Measurements from ENCODE around the gene WDFY4.
A peak's percentile ranks its signal among the peaks of the same experiment; 100 is the strongest.

WDFY4 gene

DNA sequence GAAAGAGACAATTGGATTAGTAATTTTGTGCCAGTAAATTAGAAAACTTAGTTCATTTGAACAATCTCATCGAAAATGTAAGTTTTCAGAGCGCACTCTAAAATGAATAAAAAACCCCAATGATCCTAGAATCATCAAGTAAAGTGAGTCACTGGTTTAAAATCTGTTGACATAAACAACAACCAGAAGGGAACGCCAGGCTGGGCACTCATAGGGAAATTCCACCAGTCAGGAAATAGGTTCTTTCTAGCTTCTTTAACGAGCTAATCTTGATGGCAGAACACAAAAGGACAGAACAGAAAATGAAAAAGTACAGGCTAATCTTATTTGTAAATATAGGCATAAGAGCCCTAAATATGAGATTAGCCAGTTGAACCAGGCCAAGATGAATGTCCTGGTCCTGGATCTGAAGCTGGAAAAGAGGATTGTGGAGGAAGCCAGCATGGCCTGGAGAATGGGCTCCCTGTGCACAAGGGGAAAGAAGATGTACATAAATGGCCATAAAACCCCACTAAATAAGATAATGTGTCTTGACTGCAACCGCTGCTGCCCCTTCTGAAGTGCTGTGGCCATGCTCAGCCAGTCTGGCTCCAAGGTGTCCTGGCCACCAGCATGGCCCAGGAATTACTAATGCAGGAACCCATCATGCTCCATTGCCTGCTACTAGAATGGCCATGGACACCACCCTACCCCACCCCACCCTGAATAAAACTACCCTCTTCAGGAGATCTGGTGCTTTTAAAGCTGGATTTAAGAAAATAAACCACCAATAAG, 114.0 kb downstream of the WDFY4 start:
- DNase-seq: peak in 1 of 42 donors; percentile 16
- intact Hi-C loops (cut with DNase I): no loop called here

DNA sequence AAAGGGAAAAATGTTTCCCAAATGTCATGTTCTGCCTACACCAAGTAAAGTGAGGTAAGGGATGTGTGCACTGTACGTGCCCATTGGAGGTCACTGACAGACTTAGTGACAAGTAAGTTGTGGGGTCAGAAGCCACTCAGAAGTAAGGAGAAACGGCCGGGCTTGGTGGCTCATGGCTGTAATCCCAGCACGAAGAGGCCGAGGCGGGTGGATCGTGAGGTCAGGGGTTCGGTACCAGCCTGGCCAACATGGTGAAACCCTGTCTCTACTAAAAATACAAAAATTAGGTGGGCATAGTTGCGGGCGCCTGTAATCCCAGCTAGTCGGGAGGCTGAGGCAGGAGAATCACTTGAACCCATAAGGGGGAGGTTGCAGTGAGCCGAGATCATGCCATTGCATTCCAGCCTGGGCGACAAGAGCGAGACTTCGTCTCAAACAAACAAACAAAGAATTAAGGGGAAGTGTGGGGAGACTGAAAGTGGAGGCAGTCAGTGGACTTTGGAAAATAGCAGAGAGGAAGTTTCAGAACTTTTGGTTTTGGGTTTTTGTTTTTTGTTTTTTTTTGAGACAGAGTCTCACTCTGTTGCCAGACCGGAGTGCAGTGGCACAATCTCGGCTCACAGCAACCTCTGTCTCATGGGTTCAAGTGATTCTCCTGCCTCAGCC, 114.8 kb downstream of the WDFY4 start:
- peak in 2 of 42 donors; percentile 37 to 43 for DNase-seq
- intact Hi-C loops (cut with DNase I): no loop called here

DNA sequence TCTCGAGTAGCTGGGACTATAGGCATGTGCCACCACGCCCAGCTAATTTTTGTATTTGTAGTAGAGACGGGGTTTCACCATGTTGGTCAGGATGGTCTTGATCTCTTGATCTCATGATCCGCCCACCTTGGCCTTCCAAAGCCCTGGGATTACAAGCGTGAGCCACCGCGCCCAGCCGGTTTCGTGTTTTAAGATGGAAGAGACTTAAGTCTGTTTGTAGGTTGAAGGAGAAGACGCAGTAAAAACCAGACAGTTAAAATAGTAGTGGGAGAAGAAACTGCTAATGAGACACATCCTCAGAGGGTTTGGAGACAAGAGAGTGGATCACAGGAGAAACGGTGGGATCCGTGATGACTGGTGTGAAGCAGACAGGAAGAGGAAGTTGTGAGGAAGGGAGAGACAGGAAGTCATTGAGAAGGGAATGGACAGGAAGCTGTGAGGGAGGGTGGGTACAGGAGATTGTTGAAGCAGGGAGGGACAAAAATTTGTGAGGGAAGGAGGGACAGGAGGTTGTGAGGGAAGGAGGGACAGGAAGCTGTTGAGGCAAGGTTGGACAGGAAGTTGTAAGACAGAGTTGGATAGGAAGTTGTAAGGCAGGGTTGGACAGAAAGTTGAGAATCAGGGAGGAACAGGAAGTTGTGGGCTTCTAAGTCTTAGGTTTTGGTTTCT, 115.5 kb downstream of the WDFY4 start:
- intact Hi-C loops (cut with DNase I): no loop called here
- DNase-seq: peak in 4 of 42 donors; percentile 17 to 42 (median 28)

DNA sequence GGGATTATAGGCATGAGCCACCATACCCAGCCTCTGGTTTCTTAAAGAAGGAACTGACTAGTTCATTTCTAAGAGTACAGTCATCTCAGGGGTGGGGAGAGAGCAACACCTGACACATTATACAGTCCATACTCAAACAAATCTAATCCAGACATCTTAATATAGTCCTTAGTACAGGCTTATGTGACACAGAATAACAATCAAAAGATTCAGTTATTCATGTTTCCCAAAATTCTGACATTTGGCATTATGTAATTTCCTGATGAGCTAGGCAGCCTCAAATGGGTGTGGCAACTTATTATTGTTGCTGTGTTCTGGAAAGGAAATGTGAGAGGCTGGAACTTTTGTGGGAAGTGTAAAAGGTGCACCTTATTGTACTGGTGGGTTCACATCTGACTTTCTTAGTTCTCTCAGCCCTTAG, 116.3 kb downstream of the WDFY4 start:
- intact Hi-C loops (cut with DNase I): no loop called here
- DNase-seq: peak in 2 of 42 donors; percentile 28 to 41

DNA sequence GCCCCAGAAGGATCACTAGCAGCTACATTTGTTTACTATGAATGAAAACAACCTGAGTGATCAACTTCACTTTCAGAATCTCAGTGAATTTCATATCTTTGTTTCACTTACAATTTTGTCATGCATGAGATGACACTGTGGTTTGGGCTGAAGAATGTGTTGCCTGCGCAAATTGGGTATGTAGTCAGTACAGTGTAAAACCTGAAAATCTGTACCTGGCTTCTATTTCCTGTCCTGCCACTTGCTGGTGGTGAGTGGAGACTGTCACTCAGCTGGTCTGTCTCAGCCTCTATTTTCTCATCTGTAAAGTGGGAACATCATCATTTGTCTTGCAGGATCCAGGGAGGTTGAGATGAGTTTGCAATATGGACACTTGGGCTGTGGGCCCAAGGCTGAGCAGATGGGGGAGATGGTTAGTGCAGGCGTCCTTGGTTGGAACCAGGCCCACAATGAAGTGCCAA, 118.0 kb downstream of the WDFY4 start:
- DNase-seq: peak in 1 of 42 donors; percentile 9
- intact Hi-C loops (cut with DNase I): no loop called here

DNA sequence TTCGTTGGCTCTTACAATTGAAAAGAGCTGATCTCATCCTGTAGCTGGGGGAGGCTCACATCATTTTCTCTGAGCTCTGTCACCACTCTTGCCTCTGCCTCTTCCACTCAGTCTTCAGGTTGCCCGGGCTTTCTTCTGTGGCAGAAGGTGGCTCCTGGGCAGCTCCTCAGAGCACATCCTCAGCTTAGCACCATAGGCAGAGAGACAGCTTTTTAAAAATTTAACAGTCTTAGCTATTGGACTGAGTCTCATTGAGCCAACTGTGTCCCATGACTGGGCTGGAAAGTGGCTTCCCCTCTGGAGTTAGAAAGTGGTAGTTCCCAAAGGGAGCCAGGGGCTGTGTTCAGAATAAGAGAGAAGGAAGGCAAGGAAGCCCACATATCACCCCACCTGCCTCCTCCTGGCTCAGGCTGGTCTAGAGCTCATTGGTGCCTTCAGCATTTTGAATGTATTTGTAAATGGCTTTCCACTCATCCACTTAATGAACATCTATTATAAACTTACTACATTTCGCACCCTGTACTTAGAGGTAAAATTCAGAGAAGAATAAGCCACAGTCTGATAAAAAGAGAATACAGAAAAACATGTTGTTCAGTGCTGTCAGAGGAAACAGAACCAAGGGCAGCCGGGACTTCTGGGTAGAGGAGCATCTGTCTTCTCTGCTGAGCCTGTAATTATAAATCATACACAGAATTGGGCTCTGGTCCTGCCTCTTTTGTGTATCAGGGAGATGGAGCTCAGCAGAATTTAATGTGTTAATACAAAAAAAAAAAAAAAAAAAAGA, 119.3 kb downstream of the WDFY4 start:
- DNase-seq: peak in 2 of 42 donors; percentile 35 to 42
- intact Hi-C loops (cut with DNase I): no loop called here

DNA sequence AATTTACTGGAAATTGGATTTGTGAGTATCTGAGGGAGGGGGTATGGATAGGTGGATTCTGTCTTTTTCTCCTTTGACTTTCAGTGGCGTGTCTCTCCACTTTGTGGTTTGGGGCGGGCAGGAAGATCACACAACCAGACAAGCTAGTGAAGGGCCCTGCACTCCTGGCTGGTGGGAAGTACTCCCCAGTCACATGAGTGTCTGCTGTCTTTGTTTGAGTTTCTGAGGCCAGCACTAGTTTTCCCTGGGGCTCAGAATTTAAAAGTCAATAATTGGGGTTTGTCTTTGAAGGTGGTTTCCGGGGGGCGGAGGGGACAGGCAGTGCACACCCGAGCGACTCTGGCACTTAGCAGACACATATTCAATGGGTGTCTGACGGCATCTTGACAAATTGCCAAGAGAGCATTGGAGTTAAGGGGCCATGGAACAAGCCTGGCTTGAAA, 120.1 kb downstream of the WDFY4 start:
- peak in 11 of 42 donors; percentile 11 to 55 (median 22) for DNase-seq
- intact Hi-C loops (cut with DNase I): no loop called here

DNA sequence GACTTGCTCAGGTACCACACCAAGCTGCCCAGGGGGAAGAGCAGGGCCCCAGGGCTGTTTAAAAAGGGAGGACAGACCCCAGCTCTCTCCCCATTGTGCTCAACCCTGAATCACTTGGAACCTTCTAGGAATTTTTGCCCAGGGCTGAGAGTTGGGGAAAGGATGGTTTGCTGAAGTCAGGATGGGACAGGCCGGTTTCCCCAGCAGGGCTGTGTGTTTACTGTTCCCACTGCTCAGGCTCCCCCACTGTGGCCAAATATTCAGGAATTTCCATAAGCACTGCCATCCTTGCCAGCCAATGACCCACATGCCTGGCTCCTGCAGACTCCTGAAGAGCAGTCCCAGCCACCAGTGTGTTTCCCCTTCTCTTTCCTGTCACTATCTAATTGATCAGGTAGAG, 120.7 kb downstream of the WDFY4 start:
- intact Hi-C loops (cut with DNase I): no loop called here
- DNase-seq: peak in 1 of 42 donors; percentile 33

DNA sequence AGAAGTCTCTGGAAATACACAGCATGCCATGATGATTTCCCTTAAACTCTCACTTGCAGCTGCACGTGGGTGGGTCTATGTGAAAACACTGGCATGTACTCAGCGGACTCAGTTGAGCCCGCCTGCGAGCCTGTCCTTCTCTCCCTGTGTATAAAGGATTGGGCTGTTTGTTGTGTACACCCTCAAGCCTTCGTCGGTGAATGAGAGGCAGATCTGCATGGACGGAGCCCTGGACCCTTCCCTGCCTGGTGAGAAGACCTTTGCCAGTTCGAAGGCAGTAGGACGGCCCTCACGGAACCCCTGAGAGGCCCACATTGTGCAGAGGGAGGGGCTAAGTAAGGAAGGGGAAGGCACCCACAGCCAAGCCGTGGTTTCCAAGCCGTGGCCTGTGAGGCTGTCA, 121.2 kb downstream of the WDFY4 start:
- DNase-seq: peak in 33 of 42 donors; percentile 12 to 63 (median 36)
- intact Hi-C loops (cut with DNase I): no loop called here

DNA sequence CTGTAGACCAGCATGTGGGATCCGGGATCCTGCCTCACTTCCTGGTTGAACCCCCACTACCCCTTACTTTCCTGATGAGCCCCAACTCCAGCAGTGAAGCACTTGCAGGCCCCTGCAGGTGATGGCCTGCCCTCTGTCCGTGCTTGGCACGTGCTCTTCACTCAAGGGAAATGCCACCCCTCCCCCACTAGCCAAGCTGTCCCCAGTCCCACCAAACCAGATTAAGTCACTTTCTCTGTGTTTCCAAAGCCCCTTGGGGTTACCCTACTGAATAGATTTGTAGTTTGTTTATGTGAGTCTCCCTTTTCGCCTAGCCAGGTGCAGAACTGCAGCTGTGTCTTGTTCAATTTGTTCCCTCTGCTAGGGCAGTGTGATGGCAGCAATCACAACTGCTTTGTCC, 121.7 kb downstream of the WDFY4 start:
- intact Hi-C loops (cut with DNase I): no loop called here
- no peak for DNase-seq

DNA sequence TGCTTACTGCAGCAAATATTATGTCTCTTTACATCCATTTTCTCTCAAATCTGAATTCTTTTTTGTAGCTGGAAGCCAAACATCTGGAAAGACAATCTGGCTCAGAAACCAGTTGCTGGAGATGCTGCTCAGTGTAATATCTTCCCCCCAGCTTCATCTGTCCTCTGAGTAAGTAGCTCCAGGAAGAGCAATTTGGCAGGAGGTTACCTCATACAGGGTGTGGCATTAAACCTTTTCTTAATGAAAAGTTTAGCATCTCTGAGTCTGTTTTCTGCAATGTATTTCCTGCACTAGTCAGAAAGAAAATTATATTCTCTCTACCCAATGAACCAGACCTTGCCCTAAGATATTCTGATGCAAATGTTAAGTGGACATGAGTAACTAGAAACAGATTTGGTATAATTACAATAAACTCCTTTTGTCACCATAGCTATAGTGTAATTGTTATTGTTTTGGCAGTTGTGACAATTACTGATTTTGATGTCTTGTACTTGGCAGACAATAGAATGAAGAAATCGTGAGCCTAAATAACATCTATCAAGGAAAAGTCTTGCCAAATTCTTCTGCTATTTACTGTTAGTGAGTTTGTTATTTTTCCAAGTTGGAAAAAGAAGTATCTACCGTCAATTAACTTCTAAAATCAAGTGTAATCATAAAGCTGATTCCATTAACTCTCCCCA, 123.3 kb downstream of the WDFY4 start:
- no peak for DNase-seq
- intact Hi-C loops (cut with DNase I): no loop called here

DNA sequence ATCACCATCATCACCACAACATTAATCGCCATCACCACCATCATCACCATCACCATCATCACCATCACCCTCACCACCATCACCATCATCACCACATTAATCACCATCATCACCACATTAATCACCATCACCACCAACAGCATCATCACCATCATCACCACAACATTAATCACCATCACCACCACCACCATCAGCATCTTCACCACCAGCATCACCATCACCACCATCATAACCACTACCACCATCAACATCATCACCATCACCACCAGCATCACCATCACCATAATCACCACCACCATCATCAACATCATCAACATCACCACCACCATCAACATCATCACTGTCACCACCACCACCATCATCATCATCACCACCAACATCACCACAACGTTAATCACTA, 124.6 kb downstream of the WDFY4 start:
- intact Hi-C loops (cut with DNase I): no loop called here
- peak in 1 of 42 donors; percentile 4 for DNase-seq

DNA sequence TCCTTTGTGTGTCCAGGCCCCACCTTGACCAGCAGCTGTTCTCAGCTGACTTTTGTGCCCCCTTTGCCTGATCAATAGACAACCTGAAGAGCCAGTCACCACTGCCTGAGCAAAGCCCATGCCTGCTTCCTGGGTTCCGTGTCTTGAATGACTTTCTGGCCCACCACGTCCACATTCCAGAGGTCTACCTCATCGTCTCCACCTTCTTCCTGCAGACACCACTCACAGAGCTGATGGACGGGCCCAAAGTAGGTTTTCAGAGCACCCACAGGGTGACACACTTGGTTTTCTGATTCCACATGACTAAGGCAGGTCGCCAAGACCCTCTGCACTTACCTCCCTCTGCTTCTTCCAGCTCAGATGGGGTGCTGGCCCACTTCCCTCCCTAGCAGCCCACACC, 126.8 kb downstream of the WDFY4 start:
- no peak for DNase-seq
- intact Hi-C loops (cut with DNase I): no loop called here

DNA sequence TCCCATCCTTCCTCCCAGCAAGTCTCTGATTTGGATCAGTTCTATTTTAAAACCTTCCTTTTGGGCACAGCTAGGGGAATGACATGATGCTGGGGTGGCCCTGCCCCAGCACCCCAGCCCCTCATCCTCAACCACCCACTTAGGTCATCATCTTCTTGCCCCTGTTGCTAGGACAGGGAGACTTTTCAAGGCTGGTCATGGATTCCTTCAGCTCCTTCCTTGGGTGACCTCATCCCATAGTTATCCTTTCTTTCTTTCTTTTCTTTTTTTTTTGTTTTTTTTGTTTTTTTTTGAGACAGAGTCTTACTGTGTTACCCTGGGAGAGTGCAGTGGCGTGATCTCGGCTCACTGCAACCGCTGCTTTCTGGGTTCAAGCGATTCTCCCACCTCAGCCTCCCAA, 127.2 kb downstream of the WDFY4 start:
- intact Hi-C loops (cut with DNase I): no loop called here
- DNase-seq: no peak

DNA sequence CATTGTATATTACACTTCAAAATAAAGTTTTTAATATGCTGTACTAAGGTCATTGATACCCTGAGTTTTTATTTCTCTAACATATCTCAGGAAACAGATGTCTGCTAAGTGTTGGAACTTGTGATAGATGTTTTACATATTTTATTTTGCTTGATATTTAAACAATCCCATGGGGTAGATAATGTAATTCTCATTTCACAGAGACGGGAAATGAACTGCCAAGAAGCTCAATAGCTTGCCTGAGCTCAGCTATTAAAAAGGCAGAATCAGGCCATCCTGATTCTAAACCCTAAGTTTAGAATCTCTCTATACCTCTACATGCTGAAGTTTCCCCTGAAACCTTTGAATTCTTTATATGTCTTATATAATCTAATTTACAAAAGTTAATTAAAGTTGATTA, 128.6 kb downstream of the WDFY4 start:
- DNase-seq: no peak
- intact Hi-C loops (cut with DNase I): no loop called here

DNA sequence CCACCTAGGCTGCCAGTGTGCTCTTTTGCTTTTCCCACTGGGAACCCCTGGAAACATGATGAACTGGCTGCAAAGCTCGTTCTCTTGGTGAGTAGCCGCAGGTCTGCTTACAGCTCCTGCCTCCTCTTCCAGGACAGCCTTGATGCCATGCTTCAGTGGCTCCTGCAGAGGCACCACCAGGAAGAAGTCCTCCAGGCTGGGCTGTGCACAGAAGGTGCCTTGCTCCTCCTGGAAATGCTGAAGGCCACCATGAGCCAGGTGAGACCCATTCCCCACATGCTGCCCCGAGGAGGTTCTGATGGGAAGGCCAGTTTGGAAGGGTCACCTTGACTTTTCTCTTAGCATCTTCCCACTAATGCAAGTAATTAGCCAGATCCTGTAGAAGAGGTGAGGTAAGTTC, 129.2 kb downstream of the WDFY4 start:
- intact Hi-C loops (cut with DNase I): no loop called here
- DNase-seq: no peak

DNA sequence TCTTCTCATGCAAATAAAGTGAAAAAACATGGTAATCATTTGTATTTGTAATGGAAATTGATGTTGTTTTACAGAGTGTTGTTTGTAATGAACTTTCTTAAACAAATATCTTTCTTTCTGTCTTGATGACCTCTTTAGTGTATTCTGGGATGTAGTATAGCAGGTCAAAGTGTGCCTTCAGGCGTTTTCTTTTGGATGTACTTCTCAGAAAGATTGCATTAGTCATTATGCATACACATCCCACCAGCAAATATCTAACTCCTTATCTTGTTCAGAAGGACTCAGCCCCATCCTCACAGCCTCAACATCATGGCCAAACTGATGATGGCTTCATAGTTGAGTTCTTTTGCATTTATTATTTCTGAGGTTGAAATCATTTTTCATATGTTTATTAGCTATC, 130.3 kb downstream of the WDFY4 start:
- intact Hi-C loops (cut with DNase I): no loop called here
- DNase-seq: no peak

DNA sequence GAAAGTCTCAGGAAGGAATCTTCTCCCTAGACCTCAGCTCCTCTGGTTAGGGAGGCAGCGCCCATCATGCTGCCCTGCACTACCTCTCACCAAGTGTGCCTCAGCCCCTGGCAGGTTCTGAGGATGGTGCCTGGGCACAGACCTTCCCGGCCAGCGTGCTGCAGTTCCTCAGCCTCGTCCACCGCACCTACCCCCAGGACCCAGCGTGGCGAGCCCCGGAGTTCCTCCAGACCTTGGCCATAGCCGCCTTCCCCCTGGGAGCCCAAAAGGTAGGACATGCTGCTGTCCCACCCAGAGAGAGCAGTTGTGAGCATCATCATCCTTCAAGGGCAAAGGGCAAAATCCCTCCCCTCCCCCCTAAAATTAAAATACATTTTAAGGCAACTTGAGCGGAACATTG, 132.5 kb downstream of the WDFY4 start:
- peak in 2 of 42 donors; percentile 10 to 20 for DNase-seq
- intact Hi-C loops (cut with DNase I): no loop called here

DNA sequence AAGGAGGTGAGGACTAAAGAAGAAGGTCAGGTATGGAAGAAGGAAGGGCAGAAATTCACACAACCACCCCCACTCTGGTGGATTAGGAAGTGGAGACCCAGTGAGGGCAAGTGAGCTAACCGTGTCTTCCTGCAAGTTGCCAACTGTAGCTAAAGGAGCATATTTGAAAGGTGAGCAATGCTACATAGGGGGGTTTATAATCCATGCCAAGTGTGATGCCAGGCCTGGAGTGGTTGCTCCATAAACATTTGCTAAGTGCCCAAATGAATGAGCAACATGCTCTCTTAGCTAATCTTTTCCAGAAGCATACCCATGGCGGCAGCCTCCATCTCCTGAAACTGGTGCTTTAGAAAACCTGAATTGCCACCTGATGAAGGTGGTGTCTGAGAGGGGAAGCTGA, 133.4 kb downstream of the WDFY4 start:
- intact Hi-C loops (cut with DNase I): no loop called here
- DNase-seq: peak in 1 of 42 donors; percentile 21
